HUES48 (cell line): ENCODE data around the gene DGUOK.
A peak's percentile ranks its signal among the peaks of the same experiment; 100 is the strongest.

Source experiments
- H3K27ac ChIP-seq: one replicate; pipeline ENCODE4 v1.7.0; 2013; ENCODE audit warnings: low read depth, low read length, inconsistent platforms
- H3K27me3 ChIP-seq: 2 replicates; pipeline ENCODE4 v1.6.1; 2013; ENCODE audit warnings: mild to moderate bottlenecking, low read length; ENCODE audit not compliant: control insufficient read depth, insufficient read depth
- H3K36me3 ChIP-seq: 2 replicates; pipeline ENCODE4 v1.6.1; 2013; ENCODE audit warnings: low read length; ENCODE audit not compliant: control insufficient read depth, insufficient read depth
- H3K4me1 ChIP-seq: 2 replicates; pipeline ENCODE4 v1.6.1; 2013; ENCODE audit warnings: mild to moderate bottlenecking, low read length; ENCODE audit not compliant: control insufficient read depth, insufficient read depth
- H3K4me3 ChIP-seq: 2 replicates; pipeline ENCODE4 v1.5.1; 2013; ENCODE audit warnings: mild to moderate bottlenecking, low read depth, low read length
- H3K9ac ChIP-seq: 2 replicates; pipeline ENCODE4 v1.6.1; 2013; ENCODE audit warnings: mild to moderate bottlenecking, low read depth, low read length, moderate library complexity
- H3K9me3 ChIP-seq: 2 replicates; pipeline ENCODE4 v1.6.1; 2013; ENCODE audit warnings: low read length; ENCODE audit not compliant: control insufficient read depth, insufficient read depth

Gene DGUOK

DNA sequence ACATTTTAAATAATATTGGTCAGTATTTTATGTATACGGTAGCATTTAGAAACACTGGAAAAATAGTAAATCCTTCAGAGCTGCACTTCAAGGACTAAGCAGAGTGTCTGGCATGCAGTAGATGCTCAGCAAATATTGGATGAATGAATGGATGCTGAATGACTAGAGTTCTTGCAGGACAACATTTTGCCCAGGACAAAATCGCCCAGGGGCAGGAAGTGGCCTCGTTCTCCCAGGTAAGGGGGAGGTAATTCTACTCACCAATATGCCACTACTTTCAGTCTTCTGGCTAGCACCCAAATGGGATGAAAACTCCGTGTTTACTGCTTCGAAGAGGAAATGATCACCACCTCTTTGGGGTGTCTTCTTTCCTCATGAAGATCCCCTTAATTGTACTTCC is 4.0 kb upstream of the DGUOK start:
- Histone ChIP-seq H3K4me3 (no peak overlapping the region), H3K27me3 (no peaks in the 10 kb centered on the region), H3K4me1 (peaks cover 20% of the 10 kb centered on the region), H3K9ac (no peak overlapping the region), H3K9me3 (no peaks in the 10 kb centered on the region), H3K27ac (no peak overlapping the region), H3K36me3 (no peaks in the 10 kb centered on the region)

DNA sequence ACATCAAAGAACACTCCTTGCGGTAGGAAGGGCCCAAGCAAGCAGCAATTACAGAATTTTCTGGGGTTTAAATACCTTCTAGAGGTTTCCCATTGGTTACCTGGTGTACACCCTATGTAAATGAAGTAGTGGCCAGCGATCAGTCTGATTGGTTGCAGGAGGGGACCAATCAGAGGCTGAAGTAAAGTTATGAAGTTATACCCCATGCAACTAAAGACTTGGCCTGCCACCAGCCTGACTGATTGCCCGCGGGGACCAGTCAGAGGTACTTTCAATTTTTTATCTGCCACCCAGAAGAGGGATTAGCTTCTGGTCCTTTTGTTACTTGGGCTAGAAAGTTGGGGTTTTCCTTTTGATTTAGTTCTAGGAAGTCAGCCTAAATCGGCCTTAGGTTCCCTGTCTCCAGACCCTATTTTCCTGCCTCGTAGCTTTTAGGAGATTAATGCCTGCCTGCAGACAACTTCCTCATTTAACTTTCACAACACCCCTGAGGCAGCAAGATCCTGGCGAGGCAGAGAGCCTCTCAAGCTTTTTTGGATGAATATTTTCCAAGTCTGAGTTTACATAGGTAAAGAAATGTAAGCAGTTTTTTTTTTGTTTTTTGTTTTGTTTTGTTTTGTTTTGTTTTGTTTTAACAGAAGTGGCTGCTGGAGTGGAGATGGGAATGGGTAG is 1.5 kb upstream of the DGUOK start:
- H3K9me3 ChIP-seq: no peaks in the 10 kb centered on the region
- no peaks in the 10 kb centered on the region for H3K27me3 ChIP-seq
- peaks cover 23% of the 10 kb centered on the region for H3K4me1 ChIP-seq
- H3K36me3 ChIP-seq: no peaks in the 10 kb centered on the region
- H3K27ac ChIP-seq: no peak overlapping the region
- H3K4me3 ChIP-seq: no peak overlapping the region
- no peak overlapping the region for H3K9ac ChIP-seq

- Histone ChIP-seq H3K36me3 (no peaks in the 10 kb centered on the region), H3K9me3 (no peaks in the 10 kb centered on the region), H3K4me1 (peaks cover 18% of the 10 kb centered on the region), H3K4me3 (peak overlapping the region; percentile 97), H3K27ac (no peak overlapping the region), H3K27me3 (no peaks in the 10 kb centered on the region), H3K9ac (no peak overlapping the region)
Measured at GRCh38 chr2:73925853-73926492, 707 bp upstream of the DGUOK start.

DNA sequence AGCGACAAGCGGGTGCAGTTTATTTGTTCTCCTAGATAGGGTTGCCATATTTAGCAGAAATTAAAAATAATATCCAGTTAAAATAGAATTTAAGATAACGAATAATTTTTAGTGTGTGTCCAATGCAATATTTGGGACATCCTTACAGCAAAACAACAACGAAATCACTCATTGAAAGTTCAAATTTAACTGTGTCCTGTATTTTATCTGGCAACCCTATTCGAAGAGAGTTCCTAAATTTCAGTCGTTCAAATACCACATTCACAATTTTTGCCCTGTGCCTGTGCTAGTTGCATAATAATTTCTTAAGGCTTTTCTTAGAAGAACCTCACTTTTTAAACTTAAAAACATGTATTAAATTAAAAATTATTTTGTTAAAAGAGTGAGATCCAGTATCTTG is 664 bp downstream of the DGUOK start:
- no peaks in the 10 kb centered on the region for H3K9me3 ChIP-seq
- H3K36me3 ChIP-seq: peaks cover 6% of the 10 kb centered on the region
- peaks cover 13% of the 10 kb centered on the region for H3K4me1 ChIP-seq
- H3K9ac ChIP-seq: peak overlapping the region; percentile 97
- peak overlapping the region; percentile 97 for H3K4me3 ChIP-seq
- peak overlapping the region; percentile 88 for H3K27ac ChIP-seq
- no peaks in the 10 kb centered on the region for H3K27me3 ChIP-seq

DNA sequence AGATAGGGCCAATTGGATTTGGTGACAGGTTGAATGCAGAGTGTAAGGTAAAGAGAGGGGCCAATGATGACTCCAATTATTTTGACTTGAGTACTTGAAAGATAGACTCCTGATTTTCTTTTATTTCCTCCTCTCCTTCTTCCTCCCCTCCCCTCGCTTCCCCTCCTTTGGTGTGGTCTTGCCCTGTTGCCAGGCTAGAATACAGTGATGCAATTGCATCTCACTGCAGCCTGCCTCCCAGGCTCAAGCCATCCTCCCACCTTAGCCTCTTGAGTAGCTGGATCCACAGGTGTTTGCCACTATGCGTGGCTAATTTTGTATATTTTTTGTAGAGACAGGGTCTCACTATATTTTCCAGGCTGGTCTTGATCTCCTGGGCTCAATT is 2.3 kb downstream of the DGUOK start:
- Histone ChIP-seq H3K27ac (no peak overlapping the region), H3K9me3 (no peaks in the 10 kb centered on the region), H3K27me3 (no peaks in the 10 kb centered on the region), H3K9ac (no peak overlapping the region), H3K36me3 (peaks cover 16% of the 10 kb centered on the region), H3K4me3 (no peak overlapping the region), H3K4me1 (peaks cover 13% of the 10 kb centered on the region)

DNA sequence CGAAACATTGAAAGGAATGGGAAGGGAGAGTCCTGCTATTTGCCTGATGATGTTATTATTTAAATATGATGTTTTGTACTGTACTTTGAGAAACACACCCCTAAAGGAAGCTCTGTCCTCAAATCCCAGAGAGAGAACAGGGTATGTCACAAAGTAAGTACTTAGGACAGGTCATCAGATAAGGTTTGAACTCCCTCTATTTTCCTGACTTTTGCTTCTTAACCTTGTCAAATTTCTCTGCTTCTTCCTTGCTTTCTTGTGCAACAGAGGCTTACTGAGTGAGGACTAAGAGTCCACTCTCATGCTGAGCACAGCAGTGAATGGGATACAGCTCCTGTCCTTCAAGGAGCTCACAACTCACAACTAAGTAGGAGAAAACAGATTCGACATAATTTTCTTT is 3.7 kb downstream of the DGUOK start:
- Histone ChIP-seq H3K9ac (no peak overlapping the region), H3K9me3 (no peaks in the 10 kb centered on the region), H3K4me1 (peaks cover 13% of the 10 kb centered on the region), H3K36me3 (peaks cover 21% of the 10 kb centered on the region), H3K27me3 (no peaks in the 10 kb centered on the region), H3K4me3 (no peak overlapping the region), H3K27ac (no peak overlapping the region)

GRCh38 chr2:73931531-73932500 is 5.1 kb downstream of the DGUOK start:
- Histone ChIP-seq H3K27me3 (no peaks in the 10 kb centered on the region), H3K27ac (no peak overlapping the region), H3K36me3 (peaks cover 33% of the 10 kb centered on the region), H3K4me3 (no peak overlapping the region), H3K9me3 (no peaks in the 10 kb centered on the region), H3K4me1 (peaks cover 7% of the 10 kb centered on the region), H3K9ac (no peak overlapping the region)

DNA sequence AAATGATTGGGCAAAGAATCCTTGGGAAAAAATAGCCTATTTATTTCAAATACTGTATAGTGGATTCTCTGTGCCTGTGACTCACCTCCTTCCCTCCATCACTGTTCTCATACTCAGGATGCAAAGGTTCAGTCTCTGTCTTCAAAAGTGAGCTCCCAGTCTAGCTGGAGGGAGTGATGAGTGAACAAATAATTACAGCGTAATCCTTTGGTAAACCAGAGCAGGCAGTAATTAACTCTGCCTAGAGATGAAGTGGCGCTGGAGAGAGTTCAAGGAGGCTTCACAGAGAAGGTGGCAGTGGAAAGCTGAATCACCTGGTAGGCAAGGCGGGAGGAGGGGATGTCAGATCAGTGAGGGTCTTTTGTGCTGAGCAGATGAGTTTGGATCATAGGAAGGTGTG is 6.5 kb downstream of the DGUOK start:
- H3K9ac ChIP-seq: no peak overlapping the region
- H3K27ac ChIP-seq: no peak overlapping the region
- no peaks in the 10 kb centered on the region; the same call in none of the 2 replicates for H3K4me1 ChIP-seq
- H3K4me3 ChIP-seq: no peak overlapping the region
- peaks cover 38% of the 10 kb centered on the region for H3K36me3 ChIP-seq
- no peaks in the 10 kb centered on the region for H3K9me3 ChIP-seq
- H3K27me3 ChIP-seq: no peaks in the 10 kb centered on the region

- H3K36me3 ChIP-seq: peaks cover 56% of the 10 kb centered on the region
- H3K4me3 ChIP-seq: no peak overlapping the region
- no peaks in the 10 kb centered on the region for H3K27me3 ChIP-seq
- H3K9me3 ChIP-seq: no peaks in the 10 kb centered on the region
- H3K9ac ChIP-seq: no peak overlapping the region
- H3K27ac ChIP-seq: no peak overlapping the region
- no peaks in the 10 kb centered on the region for H3K4me1 ChIP-seq
Measured at GRCh38 chr2:73935641-73936040, 9.0 kb downstream of the DGUOK start.

- no peak overlapping the region for H3K27ac ChIP-seq
- no peaks in the 10 kb centered on the region for H3K9me3 ChIP-seq
- H3K27me3 ChIP-seq: no peaks in the 10 kb centered on the region
- H3K4me1 ChIP-seq: no peaks in the 10 kb centered on the region
- H3K4me3 ChIP-seq: no peak overlapping the region
- no peak overlapping the region for H3K9ac ChIP-seq
- H3K36me3 ChIP-seq: peaks cover 62% of the 10 kb centered on the region
Measured at GRCh38 chr2:73937103-73937885, 10.6 kb downstream of the DGUOK start.
